Measurements from ENCODE around the gene WEE1. TPM values are rescaled to one million over a fixed set of nuclear protein-coding genes. Genes with fewer than 3 reads are reported as not detected.
A peak's percentile ranks its signal among the peaks of the same experiment; 100 is the strongest.

WEE1 gene
- total RNA-seq, 1 experiment from 2014 or later, result 67.9 TPM

- H3K27ac ChIP-seq (ENCODE audit: low read length), result peak overlapping the region; percentile 9; the same call in 1 of the 2 replicates
- intact Hi-C loops (cut with micrococcal nuclease; ENCODE audit: unreplicated experiment), result no loop called here
- H3K36me3 ChIP-seq (ENCODE audit: control insufficient read depth, insufficient read depth, low read length), result no peaks in the 10 kb centered on the region
- CTCF ChIA-PET, result no interaction called here
- peaks cover 40% of the 10 kb centered on the region for H3K4me1 ChIP-seq (ENCODE audit: control insufficient read depth, insufficient read depth, low read length)
- ATAC-seq, result no peak
- no peak for DNase-seq (ENCODE audit: low read depth, low spot score)
- H3K27me3 ChIP-seq (ENCODE audit: control insufficient read depth, insufficient read depth, low read length), result no peaks in the 10 kb centered on the region
- POLR2A ChIA-PET, result interaction anchor here (1.0 kb wide), 1 partner anchor 103 kb away, joined by 3 read pairs; the partner anchor contains the start of gene ZNF143
- H3K4me3 ChIP-seq (ENCODE audit: low read depth in 2 of 2, low read length in 2 of 2), result no peak overlapping the region
- TF ChIP-seq SIN3A (IDR thresholded peaks at IDR 0.05; ENCODE audit: borderline replicate concordance, insufficient read depth, low read depth, low read length) (no peak), CTCF (IDR thresholded peaks at IDR 0.05) (no peak), REST (IDR thresholded peaks at IDR 0.05; ENCODE audit: insufficient read depth in 1 of 2, low read depth in 2 of 2, low read length in 1 of 2) (no peak), TCF7L2 (IDR thresholded peaks at IDR 0.05; ENCODE audit: low read depth, low read length) (no peak), POLR2AphosphoS5 (IDR thresholded peaks at IDR 0.05; ENCODE audit: low read depth, low read length) (no peak)
- in situ Hi-C loops (cut with HindIII; ENCODE audit: low pct_unique_long_range_greater_than_20kb, low sequenced_read_pairs), result no loop called here
- peaks cover 10% of the 10 kb centered on the region; the same call in 1 of the 2 replicates for H3K9me3 ChIP-seq (ENCODE audit: control insufficient read depth, insufficient read depth, low read depth, low read length)
- BruUV-seq (replicated peaks), result no TSS peak
These were observed 10.2 kb upstream of the WEE1 start for GRCh38 chr11:9563196-9563730.

DNA sequence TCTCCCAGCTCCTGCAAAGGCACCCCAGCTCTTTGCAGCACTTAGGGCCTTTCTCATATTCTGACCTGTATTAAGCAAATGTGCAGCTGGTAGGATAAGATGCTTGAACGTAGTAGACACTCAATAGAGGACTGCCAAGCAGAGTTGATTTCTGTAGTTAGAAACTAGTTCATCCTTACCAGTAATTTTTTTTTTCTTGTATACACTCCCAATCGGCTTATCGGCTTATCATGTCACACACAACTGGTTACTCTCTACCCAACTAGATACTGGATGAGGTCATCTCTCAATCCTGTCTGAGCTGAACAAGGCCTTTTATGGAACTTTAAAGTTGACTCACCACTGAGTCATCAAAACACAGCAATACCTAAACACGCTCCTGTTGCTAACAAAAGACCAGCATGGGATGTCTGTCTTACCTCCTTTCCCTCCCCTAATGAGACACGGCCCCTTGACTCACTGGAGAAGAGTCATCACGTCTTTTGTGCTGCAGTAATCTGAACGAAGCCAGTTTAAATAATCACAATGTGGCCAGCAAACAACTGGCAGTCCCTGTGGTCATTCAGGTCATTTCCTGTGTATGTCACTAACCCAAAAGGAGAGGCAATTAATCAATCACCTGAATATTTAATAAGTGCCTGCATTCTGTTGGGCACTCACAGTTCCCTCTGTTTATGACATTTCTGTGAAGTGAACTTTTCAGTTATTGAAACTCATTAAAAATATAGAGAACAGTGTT, 7.5 kb upstream of the WEE1 start:
- BruUV-seq (replicated peaks), result no TSS peak
- intact Hi-C loops (cut with micrococcal nuclease; ENCODE audit: unreplicated experiment) (loop anchor here (5.0 kb wide), 1 partner anchor 104 kb away; the partner anchor contains the start of gene ZNF143), in situ Hi-C loops (cut with HindIII; ENCODE audit: low pct_unique_long_range_greater_than_20kb, low sequenced_read_pairs) (no loop called here)
- Histone ChIP-seq H3K27ac (ENCODE audit: low read length) (peak overlapping the region; percentile 87), H3K4me1 (ENCODE audit: control insufficient read depth, insufficient read depth, low read length) (peaks cover 62% of the 10 kb centered on the region), H3K4me3 (ENCODE audit: low read depth in 2 of 2, low read length in 2 of 2) (peak overlapping the region in 1 of 2 experiments; percentile 21; a peak in 2 of 4 replicates), H3K27me3 (ENCODE audit: control insufficient read depth, insufficient read depth, low read length) (no peaks in the 10 kb centered on the region), H3K36me3 (ENCODE audit: control insufficient read depth, insufficient read depth, low read length) (no peaks in the 10 kb centered on the region), H3K9me3 (ENCODE audit: control insufficient read depth, insufficient read depth, low read depth, low read length) (peaks cover 8% of the 10 kb centered on the region; the same call in 1 of the 2 replicates)
- ATAC-seq, result peak; percentile 93
- ChIA-PET CTCF (interaction anchor here (0.5 kb wide), 1 partner anchor 30 kb away, joined by 3 read pairs; no protein-coding TSS in a partner anchor), POLR2A (interaction anchor here (0.7 to 1.9 kb wide), 3 partner anchors 31 to 105 kb away, joined by 4 to 9 read pairs (median 5); partner anchors contain the start of gene ZNF143)
- DNase-seq (ENCODE audit: low read depth, low spot score), result peak; percentile 100
- TF ChIP-seq CTCF (IDR thresholded peaks at IDR 0.05) (no peak), TCF7L2 (IDR thresholded peaks at IDR 0.05; ENCODE audit: low read depth, low read length) (peak; percentile 58; the same call in 1 of the 2 replicates), POLR2AphosphoS5 (IDR thresholded peaks at IDR 0.05; ENCODE audit: low read depth, low read length) (peak; percentile 87; the same call in 1 of the 2 replicates), REST (IDR thresholded peaks at IDR 0.05; ENCODE audit: insufficient read depth in 1 of 2, low read depth in 2 of 2, low read length in 1 of 2) (0 out of 4 replicates have a peak, but pooled peaks of 1 of the 2 experiments have one; percentile 16), SIN3A (IDR thresholded peaks at IDR 0.05; ENCODE audit: borderline replicate concordance, insufficient read depth, low read depth, low read length) (peak; percentile 96)
